Mucosa of descending colon (tissue), 3 donors: ENCODE measurements around the gene RAMP1. TPM values are rescaled to one million over a fixed set of nuclear protein-coding genes. Genes with fewer than 3 reads are reported as not detected.

Source experiments
- ATAC-seq: fragments of 200-7000 bp; cut with Tn5 transposase; one replicate; pipeline ENCODE4 v1.9.1; 2020; ENCODE audit warnings: mild to moderate bottlenecking, moderate library complexity
- DNase-seq, 3 donors: peaks; one replicate each; pipeline ENCODE4 v3.0.0-alpha.2; 2020
- H3K36me3 ChIP-seq: fragments of 200-600 bp; one replicate; pipeline ENCODE4 v1.8.0; 2021; ENCODE audit warnings: low read depth, mild to moderate bottlenecking
- H3K4me1 ChIP-seq: fragments of 200-600 bp; one replicate; pipeline ENCODE4 v1.8.0; 2021; ENCODE audit warnings: low read depth, mild to moderate bottlenecking
- H3K4me3 ChIP-seq: fragments of 200-600 bp; one replicate; pipeline ENCODE4 v1.8.0; 2021; ENCODE audit warnings: mild to moderate bottlenecking
- H3K9me3 ChIP-seq: fragments of 200-600 bp; one replicate; pipeline ENCODE4 v1.8.0; 2021; ENCODE audit warnings: mild to moderate bottlenecking
- CTCF ChIP-seq: fragments of 200-600 bp; IDR thresholded peaks from one replicate; pipeline ENCODE4 v1.8.0; 2022; ENCODE audit warnings: antibody characterized with exemption, mild to moderate bottlenecking
- intact Hi-C, 2 donors: fragments of 100-400 bp; cut with DNase I in 1 of 2; cut with micrococcal nuclease in 1 of 2; formaldehyde crosslinking; loops; one replicate each; pipeline versions ENCODE4 v1.11.0 to v1.11.1; 2022; cut with DNase I, micrococcal nuclease
- total RNA-seq, 3 donors: library from RNA; stranded (reverse); fragmentation: NEBNext Ultra II Directional in 2 of 3; extraction: Animal tissue kit (Norgen Biotek cat#: 25700) in 2 of 3; gene quantifications; one replicate each; pipeline versions ENCODE4 v1.2.1 to v1.2.4, GENCODE V29; 2021 to 2023
- donor health status: DM: no; HTN: no; CAD: no; lungs with moderate emphysema.
- donor health status: DM: no; HTN: no; CAD: no.
- donor health status: DM: no; HTN: yes; CAD: no.

Gene RAMP1
- total RNA-seq, 3 donors from 2014 or later = 4.9 to 154 (median 10.9) TPM

GRCh38 chr2:237927135-237927534, 67.7 kb downstream of the RAMP1 start:
- H3K9me3 ChIP-seq = no peaks in the 10 kb centered on the region
- ATAC-seq (no peak), DNase-seq (no peak)
- H3K36me3 ChIP-seq = no peaks in the 10 kb centered on the region
- no peaks in the 10 kb centered on the region for H3K4me1 ChIP-seq
- no peak for TF ChIP-seq CTCF
- intact Hi-C loops = no loop called here
- no peak overlapping the region for H3K4me3 ChIP-seq

DNA sequence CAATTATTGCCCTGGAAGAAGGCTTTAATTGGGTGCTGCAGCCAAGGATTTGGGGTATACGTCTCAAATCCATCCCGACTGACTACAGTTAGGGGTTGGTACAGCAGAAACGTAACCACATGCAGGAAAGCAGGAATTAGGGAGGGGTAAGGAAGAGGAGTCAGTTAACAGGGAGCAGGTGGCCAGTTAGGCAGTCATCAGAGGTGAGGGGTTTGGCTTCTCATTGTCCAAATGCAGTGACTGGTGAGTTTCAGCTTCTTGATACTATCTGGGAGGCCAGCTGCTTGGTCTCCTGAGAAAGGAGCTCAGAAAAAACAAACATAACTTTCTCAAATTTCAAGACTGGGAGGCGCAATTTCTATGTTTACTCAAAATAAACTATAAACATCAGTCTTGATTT, 68.6 kb downstream of the RAMP1 start:
- H3K4me1 ChIP-seq = no peaks in the 10 kb centered on the region
- no peaks in the 10 kb centered on the region for H3K36me3 ChIP-seq
- no peak for DNase-seq
- no peaks in the 10 kb centered on the region for H3K9me3 ChIP-seq
- intact Hi-C loops = no loop called here
- H3K4me3 ChIP-seq = no peak overlapping the region
- TF ChIP-seq CTCF = no peak
- no peak for ATAC-seq

DNA sequence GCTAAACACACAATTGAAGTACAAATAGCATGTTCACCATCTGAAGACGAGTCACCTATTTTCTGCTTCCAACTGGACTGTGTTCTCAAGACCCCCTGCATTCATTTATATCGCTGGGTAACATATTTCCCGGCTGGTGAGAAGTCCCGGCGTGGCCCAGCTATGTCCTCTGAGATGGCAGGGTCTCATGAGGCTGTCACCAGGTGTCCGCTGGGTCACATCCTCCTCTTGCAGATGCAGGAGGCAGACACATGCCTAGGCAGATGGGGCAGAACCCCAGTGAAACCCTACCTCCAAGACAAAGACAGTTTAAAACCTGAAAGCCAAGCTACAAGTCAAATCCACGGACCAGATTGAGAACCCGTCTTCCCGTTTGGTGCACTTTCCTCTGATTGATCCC, 70.6 kb downstream of the RAMP1 start:
- Histone ChIP-seq H3K4me1 (no peaks in the 10 kb centered on the region), H3K9me3 (no peaks in the 10 kb centered on the region), H3K4me3 (no peak overlapping the region), H3K36me3 (no peaks in the 10 kb centered on the region)
- no peak for DNase-seq
- no peak for ATAC-seq
- TF ChIP-seq CTCF = no peak
- intact Hi-C loops = no loop called here

DNA sequence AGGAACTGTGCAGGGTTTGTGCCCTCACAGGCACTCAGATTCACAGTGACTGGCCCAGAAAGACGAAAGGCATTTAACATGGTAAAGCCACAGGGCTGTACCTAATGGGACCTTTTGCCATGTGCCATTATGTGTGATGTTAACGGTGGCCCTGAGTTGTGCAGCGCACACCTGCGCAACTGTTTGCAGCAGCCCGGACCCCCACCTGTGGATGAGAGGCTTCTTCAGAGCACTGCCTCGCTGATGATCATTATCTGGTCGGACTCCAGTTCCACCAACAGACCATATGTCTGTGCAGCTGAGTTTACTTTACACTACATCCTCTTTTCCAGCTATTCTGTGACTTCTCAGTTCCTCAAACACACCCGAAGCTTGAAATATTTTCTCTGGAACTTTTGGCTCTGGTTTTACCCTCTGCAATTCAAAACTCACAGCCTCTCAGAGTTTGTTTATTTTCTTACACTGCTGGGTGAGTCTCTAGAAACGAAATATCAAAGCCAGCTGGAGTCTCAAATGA, 71.8 kb downstream of the RAMP1 start:
- no peak for DNase-seq

DNA sequence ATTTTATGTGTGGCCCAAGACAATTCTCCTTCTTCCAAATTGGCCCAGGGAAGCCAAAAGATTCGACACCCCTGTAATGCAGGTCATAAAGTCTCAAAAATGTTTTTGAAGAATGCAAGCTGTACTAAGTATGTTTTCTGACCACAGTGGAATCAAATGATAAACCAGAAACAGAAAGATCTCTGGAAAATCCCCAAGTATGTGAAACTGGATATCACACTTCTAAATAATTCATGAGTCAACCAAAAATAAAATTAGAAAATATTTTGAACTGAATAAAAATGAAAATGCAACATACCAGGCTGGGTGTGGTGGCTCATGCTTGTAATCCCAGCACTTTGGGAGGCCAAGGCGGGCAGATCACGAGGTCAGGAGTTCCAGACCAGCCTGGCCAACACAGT, 73.3 kb downstream of the RAMP1 start:
- no peak for ATAC-seq
- Histone ChIP-seq H3K4me3 (no peak overlapping the region), H3K4me1 (no peaks in the 10 kb centered on the region), H3K36me3 (no peaks in the 10 kb centered on the region), H3K9me3 (no peaks in the 10 kb centered on the region)
- intact Hi-C loops = no loop called here
- no peak for TF ChIP-seq CTCF
- DNase-seq = no peak

More for the DNA sequence above, 71.8 kb downstream of the RAMP1 start:
- Histone ChIP-seq H3K4me3 (no peak overlapping the region), H3K9me3 (no peaks in the 10 kb centered on the region), H3K36me3 (no peaks in the 10 kb centered on the region), H3K4me1 (no peaks in the 10 kb centered on the region)
- no peak for TF ChIP-seq CTCF
- intact Hi-C loops = no loop called here
- peak; percentile 26 for ATAC-seq

- Histone ChIP-seq H3K9me3 (no peaks in the 10 kb centered on the region), H3K36me3 (no peaks in the 10 kb centered on the region), H3K4me3 (no peak overlapping the region), H3K4me1 (no peaks in the 10 kb centered on the region)
- ATAC-seq (no peak), DNase-seq (no peak)
- TF ChIP-seq CTCF = no peak
- intact Hi-C loops = no loop called here
Observed at GRCh38 chr2:237934186-237934585, 74.8 kb downstream of the RAMP1 start.
